Measurements from ENCODE around the gene GATA6.
"Not testable (repeated sequence)": the region's sequence is repeated elsewhere in the genome, so short reads cannot be mapped to it uniquely, and the experiment has no call there.

GATA6 gene

GRCh38 chr18:22207021-22207758 is 37.8 kb downstream of the GATA6 start:
- DNase-seq = no peak

GRCh38 chr18:22210311-22210754 is 40.9 kb downstream of the GATA6 start:
- no peak for DNase-seq

GRCh38 chr18:22211657-22212056 is 42.3 kb downstream of the GATA6 start:
- no peak for DNase-seq

GRCh38 chr18:22213333-22213973 is 44.1 kb downstream of the GATA6 start:
- no peak for DNase-seq

- no peak for DNase-seq
Observed at GRCh38 chr18:22214731-22215528, 45.5 kb downstream of the GATA6 start.

GRCh38 chr18:22218835-22219234 is 49.4 kb downstream of the GATA6 start:
- DNase-seq = no peak

- no peak for DNase-seq
Observed at GRCh38 chr18:22219568-22220355, 50.4 kb downstream of the GATA6 start.

GRCh38 chr18:22220585-22220984 is 51.2 kb downstream of the GATA6 start:
- DNase-seq = not testable (repeated sequence)

DNA sequence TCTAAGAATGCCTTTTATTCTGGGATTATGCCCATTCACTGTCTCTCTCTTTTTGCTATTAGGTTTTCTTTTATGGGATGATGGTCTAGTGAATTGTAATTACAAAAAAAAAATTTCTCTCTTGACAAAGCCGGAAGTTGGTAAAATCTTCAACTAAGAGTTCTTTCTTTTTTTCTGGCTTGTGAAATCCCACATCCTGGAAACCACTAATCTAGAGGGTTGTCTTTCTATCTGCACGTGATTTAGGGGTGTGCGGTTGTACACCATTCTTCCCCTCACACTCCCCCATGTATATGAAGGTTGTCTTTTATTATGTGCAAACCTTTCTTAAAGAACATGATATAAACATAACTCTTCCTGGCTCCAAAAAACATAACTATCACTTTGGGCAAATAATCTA is 52.0 kb downstream of the GATA6 start:
- DNase-seq = peak in 1 of 5 experiments; percentile 57

- no peak for DNase-seq
Observed at GRCh38 chr18:22223254-22223964, 54.0 kb downstream of the GATA6 start.

- no peak for DNase-seq
Observed at GRCh38 chr18:22223965-22224322, 54.6 kb downstream of the GATA6 start.

DNA sequence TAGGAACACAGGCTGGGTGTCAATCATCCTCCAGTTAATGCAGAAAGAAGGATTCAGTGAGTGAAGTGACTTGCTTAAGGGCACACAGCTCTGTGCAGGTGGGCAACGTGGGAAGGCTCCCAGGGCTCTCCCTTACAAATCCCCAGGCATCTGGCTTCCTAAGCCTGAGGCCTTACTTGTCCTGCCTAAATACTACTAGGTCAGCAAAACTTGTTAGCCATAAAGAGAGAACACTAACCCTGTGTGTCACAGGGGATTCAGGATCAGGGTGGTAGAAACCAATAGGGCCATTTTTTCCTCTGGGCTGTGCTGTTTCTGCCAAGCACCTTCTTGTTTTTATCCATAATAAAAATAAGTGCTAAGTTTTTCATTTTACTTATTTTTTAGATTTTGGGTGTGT is 55.0 kb downstream of the GATA6 start:
- DNase-seq = no peak

- DNase-seq = no peak
Observed at GRCh38 chr18:22226801-22227200, 57.4 kb downstream of the GATA6 start.

- no peak for DNase-seq
Observed at GRCh38 chr18:22228976-22229375, 59.6 kb downstream of the GATA6 start.

- no peak for DNase-seq
Observed at GRCh38 chr18:22229456-22230124, 60.2 kb downstream of the GATA6 start.

DNA sequence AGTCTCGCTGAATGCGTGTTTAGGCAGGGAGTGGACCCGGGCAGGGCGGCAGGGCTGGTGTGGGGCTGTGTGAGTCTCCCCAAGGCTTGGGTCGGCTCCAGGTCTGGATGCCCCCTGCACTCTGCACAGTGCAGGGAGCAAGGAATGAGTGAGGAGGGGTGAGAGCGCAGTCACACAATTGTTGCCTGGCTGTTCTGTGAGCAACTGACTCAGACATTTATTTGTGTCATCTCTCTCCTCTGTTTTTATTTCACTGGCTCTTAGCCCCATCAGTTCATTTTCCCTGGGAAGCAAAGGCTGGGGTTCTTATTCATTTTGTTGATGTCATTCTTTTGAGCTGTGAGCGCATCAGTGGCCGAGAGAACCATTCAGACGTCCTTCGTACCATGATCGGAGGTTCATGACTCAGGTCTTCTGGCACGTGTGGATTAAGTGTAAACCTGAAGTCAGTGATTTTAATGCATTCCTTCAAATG is 61.1 kb downstream of the GATA6 start:
- no peak for DNase-seq

DNA sequence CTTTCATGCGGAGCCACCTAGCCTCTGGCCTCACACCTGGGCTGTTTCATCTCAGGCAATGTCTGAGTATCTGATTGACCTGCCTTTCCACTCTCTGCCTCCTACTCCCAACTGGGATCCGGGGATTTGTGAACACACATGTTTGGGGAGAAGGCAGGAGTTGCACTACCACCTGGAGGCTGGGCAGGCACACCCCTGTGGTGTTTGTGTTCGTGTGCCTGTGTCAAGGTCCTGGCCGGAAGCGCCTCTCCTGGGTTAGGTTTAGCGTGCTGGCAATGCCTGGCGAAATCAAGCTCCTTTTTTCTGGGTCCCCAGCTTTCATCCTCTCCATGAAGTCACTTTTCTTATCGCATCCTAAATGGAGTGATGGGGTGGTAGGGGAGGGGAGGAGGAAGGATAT is 63.9 kb downstream of the GATA6 start:
- DNase-seq = no peak

- DNase-seq = peak in 1 of 5 experiments; percentile 56
Observed at GRCh38 chr18:22238036-22238435, 68.6 kb downstream of the GATA6 start.

DNA sequence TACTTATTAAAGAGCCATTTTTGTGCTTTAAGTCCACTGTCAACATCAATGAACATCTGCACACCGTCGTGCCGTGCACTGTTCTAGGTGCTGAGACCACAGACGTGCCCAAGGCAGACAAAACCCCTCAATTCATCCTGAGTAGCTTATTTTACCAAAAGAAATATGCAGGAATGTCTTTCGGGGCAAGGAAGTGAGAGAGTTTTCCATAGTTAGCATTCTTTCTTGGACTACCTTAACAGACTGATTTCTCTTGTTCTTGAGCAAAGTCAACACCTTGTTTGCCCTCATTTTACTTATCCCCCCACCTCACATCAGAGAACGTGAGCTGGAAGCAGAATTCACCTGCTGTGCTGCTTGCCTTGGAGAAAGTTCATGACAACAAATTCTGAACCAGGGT is 69.3 kb downstream of the GATA6 start:
- no peak for DNase-seq

- DNase-seq = no peak
Observed at GRCh38 chr18:22241921-22242361, 72.6 kb downstream of the GATA6 start.

DNA sequence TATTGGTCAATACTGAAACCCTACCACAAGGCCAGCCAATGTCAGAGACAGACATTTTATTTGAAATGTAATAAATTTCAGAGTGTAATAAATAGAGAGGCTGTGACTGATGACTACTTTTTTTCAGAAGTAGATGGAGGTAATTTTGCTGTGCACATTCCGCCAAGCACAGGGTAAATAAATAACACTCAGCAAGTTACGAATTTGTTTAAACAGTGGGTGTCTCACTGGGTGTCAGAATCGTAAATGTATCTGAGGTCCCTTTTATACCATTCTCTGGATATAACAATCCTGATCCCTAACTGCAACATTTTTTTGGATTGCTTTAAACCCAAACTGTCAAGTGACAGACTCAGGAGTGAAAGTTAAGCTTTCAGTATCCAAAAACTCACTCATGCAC is 74.1 kb downstream of the GATA6 start:
- DNase-seq = no peak
